GM23338 (cell line): ENCODE results near the gene ARID1B. TPM values are rescaled to one million over a fixed set of nuclear protein-coding genes. Genes with fewer than 3 reads are reported as not detected.

Experiments
- ATAC-seq: fragments of 200-7000 bp; cut with Tn5 transposase; 3 replicates; pipeline ENCODE4 v1.9.1; 2020
- DNase-seq: peaks from one replicate; pipeline ENCODE4 v3.0.0-alpha.2; 2015; ENCODE audit warnings: low spot score
- H2AFZ ChIP-seq: fragments of 200-600 bp; sonication (generic); 2 replicates; pipeline ENCODE4 v1.8.0; 2016; ENCODE audit warnings: antibody characterized with exemption, mild to moderate bottlenecking, moderate library complexity
- H3F3A ChIP-seq: fragments of 200-600 bp; sonication (generic); replicated peaks from 2 replicates; pipeline ENCODE4 v1.8.0; 2017; ENCODE audit warnings: antibody characterized with exemption, mixed run types, low read depth
- H3K27ac ChIP-seq: fragments of 200-600 bp; sonication (generic); 2 replicates; pipeline ENCODE4 v1.6.1; 2016; ENCODE audit warnings: low read depth
- H3K27me3 ChIP-seq: fragments of 200-600 bp; sonication (generic); 2 replicates; pipeline ENCODE4 v1.8.0; 2016; ENCODE audit warnings: mild to moderate bottlenecking, mixed run types, moderate library complexity; ENCODE audit not compliant: insufficient read depth
- H3K36me3 ChIP-seq: fragments of 200-600 bp; sonication (generic); 2 replicates; pipeline ENCODE4 v1.8.0; 2016; ENCODE audit warnings: mild to moderate bottlenecking; ENCODE audit not compliant: insufficient read depth
- H3K4me1 ChIP-seq: fragments of 200-600 bp; sonication (generic); 2 replicates; pipeline ENCODE4 v1.8.0; 2016; ENCODE audit warnings: mild to moderate bottlenecking, moderate library complexity; ENCODE audit not compliant: insufficient read depth
- H3K4me2 ChIP-seq: fragments of 200-600 bp; sonication (generic); 2 replicates; pipeline ENCODE4 v1.7.1; 2017; ENCODE audit warnings: mixed run types
- H3K4me3 ChIP-seq: fragments of 200-600 bp; sonication (generic); 2 replicates; pipeline ENCODE4 v1.6.1; 2016; ENCODE audit warnings: mixed run types
- H3K79me2 ChIP-seq: fragments of 200-600 bp; sonication (generic); replicated peaks from 2 replicates; pipeline ENCODE4 v1.8.0; 2017; ENCODE audit warnings: mild to moderate bottlenecking; ENCODE audit not compliant: insufficient read depth
- H3K9me2 ChIP-seq: fragments of 200-600 bp; sonication (generic); 2 replicates; pipeline ENCODE4 v1.8.0; 2017; ENCODE audit not compliant: insufficient read depth
- H4K20me1 ChIP-seq: fragments of 200-600 bp; sonication (generic); replicated peaks from 2 replicates; pipeline ENCODE4 v1.8.0; 2017; ENCODE audit warnings: mild to moderate bottlenecking; ENCODE audit not compliant: insufficient read depth
- H3K27ac Mint-ChIP-seq: 2 replicates; pipeline ENCODE4 v1.8.0; 2020; ENCODE audit warnings: inconsistent platforms, mild to moderate bottlenecking, moderate library complexity, mixed read lengths
- H3K27me3 Mint-ChIP-seq: 3 replicates; pipeline ENCODE4 v1.8.0; 2022; ENCODE audit warnings: low read depth, mild to moderate bottlenecking, moderate library complexity, mixed read lengths, inconsistent platforms; ENCODE audit not compliant: insufficient read depth, poor library complexity
- H3K36me3 Mint-ChIP-seq: 3 replicates; pipeline ENCODE4 v1.8.0; 2021; ENCODE audit warnings: low read depth, mild to moderate bottlenecking, inconsistent platforms, moderate library complexity, mixed read lengths
- H3K4me1 Mint-ChIP-seq: 3 replicates; pipeline ENCODE4 v1.8.0; 2020; ENCODE audit warnings: mild to moderate bottlenecking, inconsistent platforms, mixed read lengths
- H3K4me3 Mint-ChIP-seq: 3 replicates; pipeline ENCODE4 v1.8.0; 2021; ENCODE audit warnings: moderate library complexity, mild to moderate bottlenecking, inconsistent platforms, mixed read lengths
- H3K9me3 Mint-ChIP-seq: 3 replicates; pipeline ENCODE4 v1.8.0; 2020; ENCODE audit warnings: moderate library complexity, mild to moderate bottlenecking, inconsistent platforms, mixed read lengths
- CREB1 ChIP-seq: fragments of 250-450 bp; sonication (Bioruptor Pico); IDR thresholded peaks from 2 replicates; pipeline ENCODE4 v1.5.0; 2020; ENCODE audit warnings: low read depth, mild to moderate bottlenecking, moderate library complexity
- CTCF ChIP-seq, 2 experiments: fragments of 200-600 bp in 1 of 2; sonication (generic) in 1 of 2; conservative IDR thresholded peaks; 2 replicates each; pipeline versions ENCODE4 v1.5.1 to v1.6.1; 2016 to 2017; ENCODE audit warnings: antibody characterized with exemption in 2 of 2, low read depth in 2 of 2, mild to moderate bottlenecking in 2 of 2, moderate library complexity in 1 of 2
- EZH2 ChIP-seq: fragments of 200-600 bp; sonication (generic); IDR thresholded peaks from one replicate; pipeline ENCODE4 v1.8.0; 2017; ENCODE audit warnings: antibody characterized with exemption, mild to moderate bottlenecking, low read depth; ENCODE audit not compliant: unreplicated experiment
- EZH2phosphoT487 ChIP-seq: fragments of 200-600 bp; sonication (generic); IDR thresholded peaks from one replicate; pipeline ENCODE4 v1.8.1; 2018; ENCODE audit warnings: antibody characterized with exemption; ENCODE audit not compliant: unreplicated experiment
- JUNB ChIP-seq: IDR thresholded peaks from one replicate; pipeline ENCODE4 v1.6.1; 2016; ENCODE audit warnings: antibody characterized with exemption; ENCODE audit not compliant: unreplicated experiment
- NANOG ChIP-seq: IDR thresholded peaks from 2 replicates; pipeline ENCODE4 v1.6.1; 2016; ENCODE audit warnings: antibody characterized with exemption, borderline replicate concordance
- POLR2AphosphoS5 ChIP-seq: IDR thresholded peaks from 2 replicates; pipeline ENCODE4 v1.6.1; 2016; ENCODE audit warnings: antibody characterized with exemption, low read depth
- STAT1 ChIP-seq: IDR thresholded peaks from one replicate; pipeline ENCODE4 v1.6.1; 2016; ENCODE audit warnings: antibody characterized with exemption; ENCODE audit not compliant: unreplicated experiment
- ZNF462 ChIP-seq: fragments of 250-450 bp; sonication (Bioruptor Pico); IDR thresholded peaks from 2 replicates; pipeline ENCODE4 v1.5.0; 2020; ENCODE audit warnings: mild to moderate bottlenecking, moderate library complexity
- polyA plus RNA-seq: library from polyadenylated mRNA; unstranded; fragments of >200 nt; fragmentation: Nextera tagmentation; extraction: Ambion mirVana; gene quantifications from 2 replicates; pipeline ENCODE4 v1.2.1, GENCODE V29; 2016
- total RNA-seq: library from RNA; depleted of rRNA; stranded (reverse); fragments of >200 nt; shearing (Covaris generic); gene quantifications from 2 replicates; pipeline ENCODE4 v1.2.3, GENCODE V29; 2014

Gene ARID1B
- total and polyA plus RNA-seq, 2 experiments from 2014 or later: 59.3 to 72.2 TPM

GRCh38 chr6:156852858-156853216, 75.7 kb downstream of the ARID1B start:
- H4K20me1 ChIP-seq: no peaks in the 10 kb centered on the region; the same call in 1 of the 2 replicates
- ATAC-seq: peak; percentile 91
- no peaks in the 10 kb centered on the region for H3K36me3 Mint-ChIP-seq
- H3K4me3 ChIP-seq: peak overlapping the region; percentile 36
- peaks cover 93% of the 10 kb centered on the region for H3K79me2 ChIP-seq
- H3K27ac Mint-ChIP-seq: peak overlapping the region; percentile 98
- peaks cover 69% of the 10 kb centered on the region for H3K4me1 ChIP-seq
- H3K27me3 ChIP-seq: no peaks in the 10 kb centered on the region
- H3K4me2 ChIP-seq: peak overlapping the region; percentile 58
- peak overlapping the region; percentile 67 for H3K4me3 Mint-ChIP-seq
- no peaks in the 10 kb centered on the region for H3K9me2 ChIP-seq
- no peaks in the 10 kb centered on the region for H3K27me3 Mint-ChIP-seq
- H3K9me3 Mint-ChIP-seq: no peaks in the 10 kb centered on the region
- H2AFZ ChIP-seq: no peak overlapping the region
- H3K27ac ChIP-seq: peak overlapping the region; percentile 80
- peak; percentile 85 for DNase-seq
- no peak for TF ChIP-seq STAT1
- 0 out of 2 replicates have a peak, but pooled peaks have one; percentile 34 for TF ChIP-seq ZNF462 (CRISPR knock-in tag)
- TF ChIP-seq EZH2: no peak
- TF ChIP-seq POLR2AphosphoS5: peak; percentile 41; the same call in 1 of the 2 replicates
- no peak for TF ChIP-seq EZH2phosphoT487
- TF ChIP-seq NANOG: peak; percentile 99
- TF ChIP-seq CTCF (conservative IDR thresholded peaks at IDR 0.05; ENCODE audit: low read depth in 2 of 2): no peak
- TF ChIP-seq JUNB: no peak
- peak; percentile 26; the same call in 1 of the 2 replicates for TF ChIP-seq CREB1 (CRISPR knock-in tag)
- H3K4me1 Mint-ChIP-seq: peaks cover 85% of the 10 kb centered on the region
- no peaks in the 10 kb centered on the region for H3K36me3 ChIP-seq
- H3F3A ChIP-seq: no peaks in the 10 kb centered on the region
